Calu3 (cell line): ENCODE measurements around the gene TMC2. TPM values are rescaled to one million over a fixed set of nuclear protein-coding genes. Genes with fewer than 3 reads are reported as not detected.

Source experiments
- BruUV-seq: library from RNA; stranded (reverse); fragments of 400-500 nt; replicated peaks from 2 replicates; lab custom pipeline; 2021; lab: Mats Ljungman, UMichigan
- CTCF ChIA-PET: fragments of 300-600 bp; sonication (Branson Sonifier 250); formaldehyde crosslinking; loops from one replicate; lab custom pipeline; 2022; ENCODE audit warnings: antibody characterized with exemption; lab: Charles Lee
- DNase-seq: peaks from one replicate; pipeline ENCODE4 v3.0.0; 2022
- H3K27ac Mint-ChIP-seq: one replicate; pipeline ENCODE4 v1.8.0; 2022; ENCODE audit warnings: mixed read lengths; ENCODE audit not compliant: unreplicated experiment
- H3K27me3 Mint-ChIP-seq: one replicate; pipeline ENCODE4 v1.8.0; 2022; ENCODE audit warnings: mixed read lengths; ENCODE audit not compliant: unreplicated experiment
- H3K36me3 Mint-ChIP-seq: one replicate; pipeline ENCODE4 v1.8.0; 2022; ENCODE audit warnings: mild to moderate bottlenecking, moderate library complexity, mixed read lengths; ENCODE audit not compliant: insufficient read depth, unreplicated experiment
- H3K4me1 Mint-ChIP-seq: one replicate; pipeline ENCODE4 v1.8.0; 2022; ENCODE audit warnings: mild to moderate bottlenecking, low read depth, mixed read lengths; ENCODE audit not compliant: unreplicated experiment
- H3K4me3 Mint-ChIP-seq: one replicate; pipeline ENCODE4 v1.8.0; 2022; ENCODE audit warnings: mild to moderate bottlenecking, low read depth, moderate library complexity, mixed read lengths; ENCODE audit not compliant: unreplicated experiment
- H3K9me3 Mint-ChIP-seq: one replicate; pipeline ENCODE4 v1.8.0; 2022; ENCODE audit warnings: low read depth, mixed read lengths; ENCODE audit not compliant: unreplicated experiment
- CTCF ChIP-seq: fragments of 200-600 bp; IDR thresholded peaks from one replicate; pipeline ENCODE4 v1.8.0; 2022; ENCODE audit warnings: antibody characterized with exemption; ENCODE audit not compliant: unreplicated experiment
- intact Hi-C: fragments of 100-400 bp; cut with micrococcal nuclease; formaldehyde crosslinking; loops from one replicate; pipeline ENCODE4 v1.10.0; 2022; ENCODE audit not compliant: unreplicated experiment
- total RNA-seq: library from RNA; stranded (reverse); gene quantifications from 2 replicates; pipeline ENCODE4 v1.2.3, GENCODE V29; 2022

TMC2 gene
- total RNA-seq, 1 experiment from 2014 or later: not detected

- Mint-ChIP-seq H3K4me3 (no peak overlapping the region), H3K4me1 (peaks cover 9% of the 10 kb centered on the region), H3K9me3 (no peaks in the 10 kb centered on the region), H3K27me3 (no peaks in the 10 kb centered on the region), H3K27ac (peak overlapping the region; percentile 67), H3K36me3 (peaks cover 66% of the 10 kb centered on the region)
- DNase-seq: no peak
- no peak for TF ChIP-seq CTCF
- CTCF ChIA-PET: no interaction called here
- intact Hi-C loops: no loop called here
- no TSS peak for BruUV-seq
These were observed 120.2 kb downstream of the TMC2 start for GRCh38 chr20:2656471-2657117.

GRCh38 chr20:2657241-2657640 lies 120.9 kb downstream of the TMC2 start:
- Mint-ChIP-seq H3K27ac (peak overlapping the region; percentile 67), H3K27me3 (no peaks in the 10 kb centered on the region), H3K9me3 (no peaks in the 10 kb centered on the region), H3K4me1 (peaks cover 15% of the 10 kb centered on the region), H3K36me3 (peaks cover 67% of the 10 kb centered on the region), H3K4me3 (no peak overlapping the region)
- no peak for DNase-seq
- BruUV-seq: no TSS peak
- no peak for TF ChIP-seq CTCF
- intact Hi-C loops: no loop called here
- CTCF ChIA-PET: no interaction called here

GRCh38 chr20:2657674-2658073 lies 121.3 kb downstream of the TMC2 start:
- no peak for TF ChIP-seq CTCF
- no peaks in the 10 kb centered on the region for H3K27me3 Mint-ChIP-seq
- peaks cover 67% of the 10 kb centered on the region for H3K36me3 Mint-ChIP-seq
- no peak for DNase-seq
- no peak overlapping the region for H3K27ac Mint-ChIP-seq
- BruUV-seq: no TSS peak
- peaks cover 19% of the 10 kb centered on the region for H3K4me1 Mint-ChIP-seq
- CTCF ChIA-PET: no interaction called here
- no peaks in the 10 kb centered on the region for H3K9me3 Mint-ChIP-seq
- no peak overlapping the region for H3K4me3 Mint-ChIP-seq
- intact Hi-C loops: no loop called here

- Mint-ChIP-seq H3K27me3 (no peaks in the 10 kb centered on the region), H3K4me3 (no peak overlapping the region), H3K27ac (peak overlapping the region; percentile 8), H3K9me3 (no peaks in the 10 kb centered on the region), H3K4me1 (peaks cover 25% of the 10 kb centered on the region), H3K36me3 (peaks cover 66% of the 10 kb centered on the region)
- DNase-seq: no peak
- CTCF ChIA-PET: no interaction called here
- intact Hi-C loops: no loop called here
- no TSS peak for BruUV-seq
- no peak for TF ChIP-seq CTCF
These were observed 122.3 kb downstream of the TMC2 start for GRCh38 chr20:2658414-2659354.
